Mesendoderm (in vitro differentiated cells): ENCODE data around the gene HERC6.

ENCODE experiments used
- DNase-seq: peaks from one replicate; pipeline ENCODE4 v3.0.0; 2013
- H2AK5ac ChIP-seq: 2 replicates; pipeline ENCODE4 v1.6.1; 2013; ENCODE audit warnings: low read length, inconsistent platforms
- H2BK120ac ChIP-seq: 2 replicates; pipeline ENCODE4 v1.6.1; 2013; ENCODE audit warnings: low read depth, mild to moderate bottlenecking, low read length, moderate library complexity, mixed read lengths
- H2BK15ac ChIP-seq: replicated peaks from 2 replicates; pipeline ENCODE4 v1.6.1; 2013; ENCODE audit warnings: low read depth, mild to moderate bottlenecking, moderate library complexity
- H2BK5ac ChIP-seq: 2 replicates; pipeline ENCODE4 v1.6.1; 2013; ENCODE audit warnings: low read length, inconsistent platforms
- H3K18ac ChIP-seq: 2 replicates; pipeline ENCODE4 v1.6.1; 2013; ENCODE audit warnings: mild to moderate bottlenecking, low read length, mixed read lengths
- H3K23ac ChIP-seq: one replicate; pipeline ENCODE4 v1.6.1; 2013; ENCODE audit warnings: low read length
- H3K27ac ChIP-seq: 2 replicates; pipeline ENCODE4 v1.5.1; 2013; ENCODE audit warnings: low read depth, mild to moderate bottlenecking, inconsistent platforms, low read length, moderate library complexity
- H3K27me3 ChIP-seq: 2 replicates; pipeline ENCODE4 v1.6.1; 2013; ENCODE audit warnings: low read length, control low read depth, mild to moderate bottlenecking, inconsistent platforms; ENCODE audit not compliant: insufficient read depth, poor library complexity
- H3K36me3 ChIP-seq: 2 replicates; pipeline ENCODE4 v1.6.1; 2013; ENCODE audit warnings: low read length, inconsistent platforms; ENCODE audit not compliant: control insufficient read depth, insufficient read depth
- H3K4ac ChIP-seq: one replicate; pipeline ENCODE4 v1.6.1; 2013; ENCODE audit warnings: low read depth, mild to moderate bottlenecking, low read length, moderate library complexity
- H3K4me1 ChIP-seq: 2 replicates; pipeline ENCODE4 v1.6.1; 2013; ENCODE audit warnings: low read depth, low read length, inconsistent platforms; ENCODE audit not compliant: control insufficient read depth
- H3K4me2 ChIP-seq: 2 replicates; pipeline ENCODE4 v1.6.1; 2013; ENCODE audit warnings: low read length
- H3K4me3 ChIP-seq: 2 replicates; pipeline ENCODE4 v1.5.1; 2013; ENCODE audit warnings: mild to moderate bottlenecking, low read length
- H3K56ac ChIP-seq: one replicate; pipeline ENCODE4 v1.6.1; 2013; ENCODE audit warnings: low read length
- H3K79me1 ChIP-seq: 2 replicates; pipeline ENCODE4 v1.6.1; 2013; ENCODE audit warnings: low read length, inconsistent platforms
- H3K79me2 ChIP-seq: 2 replicates; pipeline ENCODE4 v1.6.1; 2013; ENCODE audit warnings: mild to moderate bottlenecking, low read length; ENCODE audit not compliant: control insufficient read depth, insufficient read depth
- H3K9ac ChIP-seq: 2 replicates; pipeline ENCODE4 v1.6.1; 2013; ENCODE audit warnings: low read length, inconsistent platforms
- H4K5ac ChIP-seq: one replicate; pipeline ENCODE4 v1.6.1; 2013; ENCODE audit warnings: low read length
- H4K8ac ChIP-seq: one replicate; pipeline ENCODE4 v1.6.1; 2013; ENCODE audit warnings: low read depth, mild to moderate bottlenecking, control low read depth, low read length, moderate library complexity
- WGBS: extraction: QIAGEN DNeasy Blood & Tissue Kit; methylation state at CpG from one replicate; pipeline ENCODE4 v1.1.7; 2013; ENCODE audit warnings: low lambda C conversion rate, missing lambda C conversion rate; ENCODE audit not compliant: insufficient coverage; ENCODE audit errors: extremely low coverage; 5-methylcytosine and 5-hydroxymethylcytosine counted together

Gene HERC6

DNA sequence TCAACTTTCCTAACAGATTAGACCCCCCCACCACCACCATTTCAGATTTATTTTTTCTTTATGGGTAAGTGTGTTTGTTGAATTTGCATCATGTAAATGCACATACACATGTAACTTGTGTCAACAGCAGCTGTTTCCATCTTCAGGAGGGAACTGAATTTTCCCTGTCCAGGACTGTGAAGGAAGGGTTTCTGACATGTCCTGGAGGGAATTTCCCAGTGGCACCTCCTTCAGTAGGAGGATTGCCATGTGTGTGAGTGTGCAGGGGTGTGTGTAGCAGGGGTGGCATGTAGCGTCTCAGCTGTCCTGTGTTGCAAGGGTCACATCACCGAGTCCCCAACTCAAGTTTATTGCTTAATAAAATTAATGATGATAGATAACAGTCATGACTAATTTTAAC is 19.7 kb downstream of the HERC6 start:
- H3K4me3 ChIP-seq, result no peak overlapping the region
- H2BK120ac ChIP-seq, result no peak overlapping the region
- no peak overlapping the region for H3K4me2 ChIP-seq
- no peak overlapping the region for H3K27ac ChIP-seq
- no peak overlapping the region for H3K4ac ChIP-seq
- no peaks in the 10 kb centered on the region for H3K36me3 ChIP-seq
- H2AK5ac ChIP-seq, result no peak overlapping the region
- no peak overlapping the region for H4K8ac ChIP-seq
- no peak overlapping the region for H4K5ac ChIP-seq
- H3K9ac ChIP-seq, result no peak overlapping the region
- no peaks in the 10 kb centered on the region for H3K4me1 ChIP-seq
- H3K23ac ChIP-seq, result no peak overlapping the region
- DNase-seq, result no peak
- no CpG with 5 or more reads among the region's 2 CpGs for WGBS
- H3K18ac ChIP-seq, result no peak overlapping the region
- H3K27me3 ChIP-seq, result no peaks in the 10 kb centered on the region
- no peak overlapping the region for H2BK5ac ChIP-seq
- no peak overlapping the region for H3K56ac ChIP-seq
- H3K79me1 ChIP-seq, result no peaks in the 10 kb centered on the region
- H2BK15ac ChIP-seq, result no peak overlapping the region
- no peaks in the 10 kb centered on the region for H3K79me2 ChIP-seq

DNA sequence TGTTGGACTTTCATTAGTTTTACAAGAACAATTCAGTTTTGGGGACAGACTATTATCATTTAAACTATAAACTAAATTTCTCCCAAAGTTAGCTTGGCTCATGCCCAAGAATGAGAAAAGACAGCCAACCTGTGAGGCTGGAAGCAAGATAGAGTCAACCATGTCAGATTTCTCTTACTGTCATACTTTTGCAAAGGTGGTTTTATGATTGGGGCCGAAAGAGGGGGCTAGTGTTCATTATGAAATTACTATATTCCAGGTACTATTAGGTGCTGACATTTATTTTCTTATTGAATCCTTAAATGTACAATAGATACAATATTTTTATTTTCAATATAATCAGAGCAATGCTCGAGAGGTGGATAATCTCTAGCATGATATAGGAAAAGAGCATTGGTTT is 30.6 kb downstream of the HERC6 start:
- WGBS, result no CpG with 5 or more reads among the region's 2 CpGs

DNA sequence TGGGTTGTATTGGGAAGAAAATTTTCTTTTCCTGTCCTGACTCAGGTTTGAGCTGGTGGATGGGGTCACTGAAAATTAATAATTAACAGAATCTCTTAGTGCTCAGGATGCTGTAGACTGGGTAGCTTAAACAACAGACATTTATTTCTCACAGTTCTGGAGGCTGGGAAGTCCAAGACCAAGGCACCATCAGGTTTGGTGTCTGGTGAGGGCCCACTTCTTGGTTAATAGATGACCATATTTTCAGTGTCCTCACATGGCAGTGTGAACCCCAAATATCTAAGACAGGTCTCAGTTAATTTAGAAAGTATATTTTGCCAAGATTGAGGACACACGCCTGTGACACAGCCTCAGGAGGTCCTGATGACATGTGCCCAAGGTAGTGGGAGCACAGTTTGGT is 31.1 kb downstream of the HERC6 start:
- Histone ChIP-seq H3K79me1 (no peaks in the 10 kb centered on the region), H3K79me2 (no peaks in the 10 kb centered on the region), H4K5ac (no peak overlapping the region), H3K27ac (no peak overlapping the region), H4K8ac (no peak overlapping the region), H2AK5ac (no peak overlapping the region), H3K4ac (no peak overlapping the region), H3K18ac (no peak overlapping the region), H3K36me3 (no peaks in the 10 kb centered on the region), H2BK5ac (no peak overlapping the region), H3K4me3 (no peak overlapping the region), H3K23ac (no peak overlapping the region), H3K4me2 (no peak overlapping the region), H3K56ac (no peak overlapping the region), H2BK15ac (no peak overlapping the region), H3K4me1 (no peaks in the 10 kb centered on the region), H3K9ac (no peak overlapping the region), H3K27me3 (no peaks in the 10 kb centered on the region), H2BK120ac (no peak overlapping the region)
- WGBS, result no CpG with 5 or more reads among the region's 1 CpG
- no peak for DNase-seq

More for the DNA sequence above, 30.6 kb downstream of the HERC6 start:
- Histone ChIP-seq H3K4ac (no peak overlapping the region), H2BK15ac (no peak overlapping the region), H4K8ac (no peak overlapping the region), H3K56ac (no peak overlapping the region), H3K4me1 (no peaks in the 10 kb centered on the region), H2BK5ac (no peak overlapping the region), H3K36me3 (no peaks in the 10 kb centered on the region), H2AK5ac (no peak overlapping the region), H3K23ac (no peak overlapping the region), H3K4me2 (no peak overlapping the region), H3K27ac (no peak overlapping the region), H3K79me2 (no peaks in the 10 kb centered on the region), H3K27me3 (no peaks in the 10 kb centered on the region), H2BK120ac (no peak overlapping the region), H3K4me3 (no peak overlapping the region), H3K79me1 (no peaks in the 10 kb centered on the region), H3K18ac (no peak overlapping the region), H4K5ac (no peak overlapping the region), H3K9ac (no peak overlapping the region)
- no peak for DNase-seq

DNA sequence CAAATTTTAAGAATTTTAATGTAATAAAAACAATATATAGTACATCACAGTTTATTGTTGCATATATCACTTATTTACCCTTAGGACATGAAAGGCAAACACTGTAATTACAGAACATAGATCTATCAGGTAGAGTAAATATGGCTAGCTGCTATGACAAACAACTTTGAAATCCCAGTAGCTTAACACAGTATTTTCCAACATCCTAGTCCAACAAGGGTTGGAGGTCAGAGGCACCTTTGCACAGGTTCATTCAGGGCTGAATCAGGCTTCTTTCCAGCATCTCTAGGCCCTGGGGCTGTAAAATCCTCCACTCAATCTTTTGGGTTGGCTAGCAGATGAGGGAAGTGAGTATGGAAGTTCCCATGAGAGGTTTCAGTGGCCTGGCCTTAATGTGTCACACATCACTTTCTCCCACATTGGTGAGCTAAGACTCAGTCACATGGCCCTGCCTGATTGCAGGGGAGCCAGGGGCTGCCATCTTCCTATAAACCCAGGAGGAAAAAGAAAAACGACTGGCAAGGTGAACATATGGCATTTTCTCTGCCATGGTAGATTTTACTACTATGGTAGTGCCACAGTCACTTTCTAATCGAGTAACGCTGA is 32.9 kb downstream of the HERC6 start:
- H3K27ac ChIP-seq, result no peak overlapping the region
- no peak for DNase-seq
- no peak overlapping the region for H2BK5ac ChIP-seq
- no peaks in the 10 kb centered on the region for H3K36me3 ChIP-seq
- H4K5ac ChIP-seq, result no peak overlapping the region
- H3K23ac ChIP-seq, result no peak overlapping the region
- H3K4me2 ChIP-seq, result no peak overlapping the region
- no peak overlapping the region for H4K8ac ChIP-seq
- H2AK5ac ChIP-seq, result no peak overlapping the region
- no peak overlapping the region for H3K4me3 ChIP-seq
- H3K79me1 ChIP-seq, result no peaks in the 10 kb centered on the region
- H3K9ac ChIP-seq, result no peak overlapping the region
- no peak overlapping the region for H3K18ac ChIP-seq
- H3K4me1 ChIP-seq, result no peaks in the 10 kb centered on the region
- H3K56ac ChIP-seq, result no peak overlapping the region
- WGBS, result no CpG with 5 or more reads among the region's 3 CpGs
- H2BK15ac ChIP-seq, result no peak overlapping the region
- H3K79me2 ChIP-seq, result no peaks in the 10 kb centered on the region
- no peaks in the 10 kb centered on the region for H3K27me3 ChIP-seq
- no peak overlapping the region for H2BK120ac ChIP-seq
- H3K4ac ChIP-seq, result peak overlapping the region; percentile 36

DNA sequence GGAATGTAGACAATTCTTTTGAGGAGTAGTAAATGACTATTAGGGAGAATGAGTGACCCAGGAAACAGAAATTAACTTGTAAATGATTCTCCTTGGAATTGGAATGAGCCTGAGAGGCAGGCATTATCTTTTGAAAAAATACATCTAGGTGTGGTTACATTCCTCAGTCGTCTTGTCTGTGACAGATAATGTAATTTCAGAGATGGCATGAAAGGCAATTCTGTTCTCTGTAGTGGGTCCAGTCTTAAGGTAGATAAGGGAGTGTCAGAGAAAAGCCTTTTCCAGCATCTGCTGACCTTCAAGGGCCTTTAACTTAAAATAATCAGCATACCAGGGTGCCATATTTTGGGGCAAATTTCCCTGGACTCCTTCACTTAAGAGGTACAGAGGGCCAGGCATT is 35.1 kb downstream of the HERC6 start:
- Histone ChIP-seq H3K27me3 (no peaks in the 10 kb centered on the region), H3K4me2 (no peak overlapping the region), H2BK120ac (no peak overlapping the region), H4K8ac (no peak overlapping the region), H3K36me3 (no peaks in the 10 kb centered on the region), H3K4me3 (no peak overlapping the region), H4K5ac (no peak overlapping the region), H3K23ac (no peak overlapping the region), H3K18ac (no peak overlapping the region), H3K56ac (no peak overlapping the region), H3K4me1 (no peaks in the 10 kb centered on the region), H2BK15ac (no peak overlapping the region), H3K27ac (no peak overlapping the region), H3K9ac (no peak overlapping the region), H3K4ac (no peak overlapping the region), H3K79me1 (no peaks in the 10 kb centered on the region), H3K79me2 (no peaks in the 10 kb centered on the region), H2BK5ac (no peak overlapping the region), H2AK5ac (no peak overlapping the region)
- no CpG with 5 or more reads among the region's 1 CpG for WGBS
- DNase-seq, result no peak

DNA sequence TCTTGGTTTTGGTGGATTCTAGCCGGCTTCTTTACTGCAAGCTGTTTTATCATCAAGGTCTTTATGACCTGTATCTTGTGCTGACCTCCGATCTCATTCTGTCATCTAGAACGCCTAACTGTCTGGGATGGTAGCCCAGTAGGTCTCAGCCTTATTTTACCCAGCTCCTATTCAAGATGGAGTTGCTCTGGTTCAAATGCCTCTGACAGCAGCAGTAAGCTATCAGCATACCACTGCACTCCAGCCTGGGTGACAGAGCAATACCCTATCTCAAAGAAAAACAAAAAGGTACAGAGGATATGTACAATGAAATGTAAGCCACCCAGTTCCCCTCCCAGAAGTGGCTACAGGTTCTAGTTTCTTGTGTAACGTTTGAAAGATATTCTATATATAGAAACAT is 36.1 kb downstream of the HERC6 start:
- no peaks in the 10 kb centered on the region for H3K36me3 ChIP-seq
- no peak overlapping the region for H4K8ac ChIP-seq
- no CpG with 5 or more reads among the region's 4 CpGs for WGBS
- H3K27me3 ChIP-seq, result no peaks in the 10 kb centered on the region
- no peak overlapping the region for H3K56ac ChIP-seq
- no peak overlapping the region for H3K23ac ChIP-seq
- no peak for DNase-seq
- H3K9ac ChIP-seq, result no peak overlapping the region
- no peaks in the 10 kb centered on the region for H3K79me2 ChIP-seq
- H3K4me1 ChIP-seq, result no peaks in the 10 kb centered on the region
- no peak overlapping the region for H3K4me3 ChIP-seq
- H3K79me1 ChIP-seq, result no peaks in the 10 kb centered on the region
- no peak overlapping the region for H2AK5ac ChIP-seq
- no peak overlapping the region for H3K27ac ChIP-seq
- no peak overlapping the region for H3K4ac ChIP-seq
- no peak overlapping the region for H2BK15ac ChIP-seq
- H3K18ac ChIP-seq, result no peak overlapping the region
- H2BK5ac ChIP-seq, result no peak overlapping the region
- H3K4me2 ChIP-seq, result no peak overlapping the region
- no peak overlapping the region for H2BK120ac ChIP-seq
- no peak overlapping the region for H4K5ac ChIP-seq
